HEK293 (cell line): ENCODE results near the gene TRABD.

ENCODE experiments used
- CTCF ChIA-PET: fragments of 350-600 bp; formaldehyde crosslinking; extraction: SDS; loops from one replicate; lab custom pipeline; 2021; ENCODE audit warnings: antibody characterized with exemption; lab: Yijun Ruan, JAX
- POLR2A ChIA-PET: fragments of 300-600 bp; formaldehyde crosslinking; extraction: SDS; loops from one replicate; lab custom pipeline; 2020; ENCODE audit warnings: antibody characterized with exemption, inconsistent platforms; lab: Yijun Ruan, JAX
- H3K27ac ChIP-seq: fragments of 200-500 bp; sonication (Bioruptor generic); 2 replicates; pipeline ENCODE4 v1.5.1; 2014; ENCODE audit warnings: low read depth, low read length, control low read depth, inconsistent platforms; ENCODE audit errors: extremely low read depth
- H3K36me3 ChIP-seq, 2 experiments: fragments of 200-500 bp in 1 of 2; sonication (Bioruptor generic) in 1 of 2; 1 replicate in 1 of 2; 2 replicates in 1 of 2; pipeline ENCODE4 v1.5.1; 2014 to 2017; ENCODE audit warnings: inconsistent platforms in 2 of 2, low read length in 2 of 2; ENCODE audit not compliant: control insufficient read depth in 2 of 2, insufficient read depth in 1 of 2
- H3K4me1 ChIP-seq: fragments of 200-500 bp; sonication (Bioruptor generic); 2 replicates; pipeline ENCODE4 v1.5.1; 2014; ENCODE audit warnings: mild to moderate bottlenecking, low read length, inconsistent platforms; ENCODE audit not compliant: control insufficient read depth, insufficient read depth
- H3K4me3 ChIP-seq: 2 replicates; pipeline ENCODE4 v1.5.1; 2011; ENCODE audit warnings: low read depth, mild to moderate bottlenecking, control low read depth, low read length, moderate library complexity
- H3K9me3 ChIP-seq: fragments of 200-500 bp; sonication (Bioruptor generic); 2 replicates; pipeline ENCODE4 v1.5.1; 2014; ENCODE audit warnings: low read depth, low read length, inconsistent platforms; ENCODE audit not compliant: control insufficient read depth, insufficient read depth
- AEBP2 ChIP-seq: fragments of 450-650 bp; formaldehyde crosslinking; IDR thresholded peaks from 2 replicates; pipeline ENCODE4 v1.5.1; 2016; ENCODE audit warnings: missing biosample characterization, missing genetic modification characterization, borderline replicate concordance
- EGR2 ChIP-seq: fragments of 450-650 bp; formaldehyde crosslinking; IDR thresholded peaks from 2 replicates; pipeline ENCODE4 v1.5.1; 2016; ENCODE audit warnings: low read depth, missing biosample characterization, missing genetic modification characterization
- GLIS2 ChIP-seq: fragments of 450-650 bp; formaldehyde crosslinking; IDR thresholded peaks from 2 replicates; pipeline ENCODE4 v1.5.1; 2016; ENCODE audit warnings: missing biosample characterization, missing genetic modification characterization
- MYNN ChIP-seq: fragments of 450-650 bp; formaldehyde crosslinking; IDR thresholded peaks from 2 replicates; pipeline ENCODE4 v1.5.1; 2016; ENCODE audit warnings: missing biosample characterization, missing genetic modification characterization, borderline replicate concordance
- OVOL3 ChIP-seq: fragments of 450-650 bp; formaldehyde crosslinking; IDR thresholded peaks from 2 replicates; pipeline ENCODE4 v1.5.1; 2016; ENCODE audit warnings: missing biosample characterization, missing genetic modification characterization
- PRDM2 ChIP-seq: fragments of 450-650 bp; formaldehyde crosslinking; IDR thresholded peaks from 2 replicates; pipeline ENCODE4 v1.5.1; 2016; ENCODE audit warnings: missing biosample characterization, missing genetic modification characterization, borderline replicate concordance
- SP7 ChIP-seq: fragments of 450-650 bp; formaldehyde crosslinking; IDR thresholded peaks from 2 replicates; pipeline ENCODE4 v1.5.1; 2016; ENCODE audit warnings: missing biosample characterization, missing genetic modification characterization
- ZBTB17 ChIP-seq: fragments of 450-650 bp; formaldehyde crosslinking; IDR thresholded peaks from 2 replicates; pipeline ENCODE4 v1.5.1; 2016; ENCODE audit warnings: missing biosample characterization, missing genetic modification characterization
- ZNF112 ChIP-seq: fragments of 450-650 bp; formaldehyde crosslinking; IDR thresholded peaks from 2 replicates; pipeline ENCODE4 v1.5.0; 2017; ENCODE audit warnings: missing biosample characterization, missing genetic modification characterization
- ZNF19 ChIP-seq: fragments of 450-650 bp; formaldehyde crosslinking; IDR thresholded peaks from 2 replicates; pipeline ENCODE4; 2016; ENCODE audit warnings: missing biosample characterization, missing genetic modification characterization, low read depth
- ZNF202 ChIP-seq: fragments of 450-650 bp; formaldehyde crosslinking; IDR thresholded peaks from 2 replicates; pipeline ENCODE4 v1.5.1; 2016; ENCODE audit warnings: missing biosample characterization, missing genetic modification characterization, borderline replicate concordance
- ZNF302 ChIP-seq: fragments of 450-650 bp; formaldehyde crosslinking; IDR thresholded peaks from 2 replicates; pipeline ENCODE4 v1.5.1; 2016; ENCODE audit warnings: missing biosample characterization, missing genetic modification characterization, low read depth
- ZNF366 ChIP-seq: fragments of 450-650 bp; formaldehyde crosslinking; conservative IDR thresholded peaks from 2 replicates; pipeline ENCODE4 v1.5.1; 2016; ENCODE audit warnings: missing biosample characterization, missing genetic modification characterization
- ZNF473 ChIP-seq: fragments of 450-650 bp; formaldehyde crosslinking; IDR thresholded peaks from 2 replicates; pipeline ENCODE4 v1.5.1; 2017; ENCODE audit warnings: missing biosample characterization, missing genetic modification characterization
- ZNF488 ChIP-seq: fragments of 450-650 bp; formaldehyde crosslinking; IDR thresholded peaks from 2 replicates; pipeline ENCODE4 v1.5.1; 2016; ENCODE audit warnings: missing biosample characterization, missing genetic modification characterization
- ZNF664 ChIP-seq: fragments of 450-650 bp; formaldehyde crosslinking; IDR thresholded peaks from 2 replicates; pipeline ENCODE4 v1.5.1; 2016; ENCODE audit warnings: missing biosample characterization, missing genetic modification characterization

Gene TRABD

DNA sequence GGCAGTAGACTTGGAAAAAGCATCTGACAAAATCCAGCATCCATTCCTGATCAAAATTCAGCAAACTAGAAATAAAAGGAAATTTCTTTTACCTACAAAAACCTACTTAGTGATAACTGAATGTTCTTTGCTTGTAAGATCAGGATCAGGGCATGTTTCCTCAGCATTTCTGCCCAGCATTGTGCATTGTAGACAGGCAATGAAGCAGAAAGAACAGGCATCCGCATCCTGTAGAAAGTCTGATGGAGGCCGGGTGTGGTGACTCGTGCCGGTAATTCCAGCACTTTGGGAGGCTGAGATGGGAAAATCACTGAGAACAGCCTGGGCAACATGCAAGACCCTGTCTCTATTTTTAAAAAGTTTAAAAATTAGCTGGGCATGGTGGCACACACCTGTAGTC lies 47.7 kb upstream of the TRABD start (continued):
- no peak for TF ChIP-seq ZNF473 (tag by site-specific recombination)
- no peak for TF ChIP-seq ZNF112 (tag by site-specific recombination)
- no peak for TF ChIP-seq OVOL3 (tag by site-specific recombination)
- no peak for TF ChIP-seq GLIS2 (tag by site-specific recombination)
- no peak for TF ChIP-seq ZNF202 (tag by site-specific recombination)
- TF ChIP-seq EGR2: no peak
- TF ChIP-seq, all 188 proteins: peak for 0

DNA sequence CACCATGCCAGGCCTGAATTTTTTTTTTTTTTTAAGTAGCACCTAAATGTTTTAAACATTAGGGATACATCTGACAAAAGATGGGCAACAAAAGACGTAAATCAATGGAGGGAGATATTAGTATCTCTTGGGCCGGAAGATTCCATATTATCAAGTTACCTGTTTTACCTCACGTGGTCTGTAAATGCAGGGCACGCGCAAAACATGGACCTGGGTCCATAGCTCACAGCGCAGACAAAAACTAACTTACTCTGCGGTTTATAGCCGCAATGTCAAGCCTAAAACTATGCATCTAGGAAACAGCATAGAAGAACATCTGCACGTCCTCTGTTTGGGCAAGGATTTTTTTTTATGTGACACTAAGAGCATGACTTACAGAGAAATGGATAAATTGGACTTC lies 46.7 kb upstream of the TRABD start:
- ChIA-PET POLR2A (no interaction called here), CTCF (interaction anchor here (0.6 to 0.9 kb wide), 4 partner anchors 9 to 120 kb away, joined by 3 to 6 read pairs (median 3); no protein-coding TSS in a partner anchor)
- Histone ChIP-seq H3K9me3 (no peaks in the 10 kb centered on the region), H3K4me1 (peaks cover 6% of the 10 kb centered on the region; the same call in 1 of the 2 replicates), H3K27ac (no peak overlapping the region), H3K36me3 (no peaks in the 10 kb centered on the region), H3K4me3 (no peak overlapping the region)
- no peak for TF ChIP-seq ZNF302 (tag by site-specific recombination)
- TF ChIP-seq EGR2: no peak
- no peak for TF ChIP-seq ZNF19 (tag by site-specific recombination)
- no peak for TF ChIP-seq ZNF473 (tag by site-specific recombination)
- no peak for TF ChIP-seq SP7 (tag by site-specific recombination)
- TF ChIP-seq AEBP2 (tag by site-specific recombination): no peak
- no peak for TF ChIP-seq ZNF112 (tag by site-specific recombination)
- no peak for TF ChIP-seq ZBTB17 (tag by site-specific recombination)
- no peak for TF ChIP-seq ZNF664 (tag by site-specific recombination)
- no peak for TF ChIP-seq MYNN (tag by site-specific recombination)
- TF ChIP-seq ZNF366: no peak
- no peak for TF ChIP-seq ZNF488
- no peak for TF ChIP-seq PRDM2 (tag by site-specific recombination)
